Measurements from ENCODE around the gene MEGF9. TPM values are rescaled to one million over a fixed set of nuclear protein-coding genes. Genes with fewer than 3 reads are reported as not detected.

The MEGF9 gene
- total and polyA plus RNA-seq, 2 donors (not counting 3 experiments of a cell fraction or from before 2014, with no cell fraction given): 4.0 to 13.0 TPM

GRCh38 chr9:120680161-120680560 is 34.1 kb downstream of the MEGF9 start:
- intact Hi-C loops (cut with micrococcal nuclease): no loop called here
- Histone ChIP-seq H3K9me3 (replicated peaks; ENCODE audit: control insufficient read depth, insufficient read depth, low read length) (no peaks in the 10 kb centered on the region), H3K9me1 (replicated peaks; ENCODE audit: control insufficient read depth, extremely low read depth, insufficient read depth, low read length) (no peaks in the 10 kb centered on the region), H3K79me2 (ENCODE audit: control insufficient read depth, insufficient read depth, low read length) (no peaks in the 10 kb centered on the region), H3K9ac (replicated peaks; ENCODE audit: extremely low read depth, insufficient read depth, low read length) (no peak overlapping the region), H3K27ac (ENCODE audit: insufficient read depth, low read depth, low read length) (no peak overlapping the region), H3K4me3 (replicated peaks in 1 of 3; ENCODE audit: insufficient read depth in 1 of 3, low read depth in 1 of 3, low read length in 3 of 3) (no peak overlapping the region), H4K20me1 (replicated peaks; ENCODE audit: control insufficient read depth, extremely low read depth, insufficient read depth, low read length) (no peaks in the 10 kb centered on the region), H2AFZ (ENCODE audit: low read depth, low read length) (no peak overlapping the region), H3K36me3 (ENCODE audit: control insufficient read depth in 2 of 2, extremely low read depth in 1 of 2, insufficient read depth in 2 of 2, low read length in 2 of 2) (no peaks in the 10 kb centered on the region), H3K4me2 (ENCODE audit: insufficient read depth, low read length) (no peak overlapping the region), H3K4me1 (ENCODE audit: control insufficient read depth, extremely low read depth, insufficient read depth, low read length) (no peaks in the 10 kb centered on the region), H3K27me3 (ENCODE audit: control insufficient read depth in 2 of 2, insufficient read depth in 2 of 2, low read length in 2 of 2) (no peaks in the 10 kb centered on the region)
- no peak for TF ChIP-seq POLR2A (IDR thresholded peaks at IDR 0.05; ENCODE audit: low read depth, low read length)
- DNase-seq (ENCODE audit: low read depth, low spot score): no peak
- dilution Hi-C loops (cut with MboI; ENCODE audit: extremely low pct_ligation_motif_present, low sequenced_read_pairs): no loop called here
- CTCF ChIA-PET: no interaction called here
- no TSS peak for BruUV-seq (replicated peaks)
- no peak for FAIRE-seq
- POLR2A ChIA-PET: no interaction called here

DNA sequence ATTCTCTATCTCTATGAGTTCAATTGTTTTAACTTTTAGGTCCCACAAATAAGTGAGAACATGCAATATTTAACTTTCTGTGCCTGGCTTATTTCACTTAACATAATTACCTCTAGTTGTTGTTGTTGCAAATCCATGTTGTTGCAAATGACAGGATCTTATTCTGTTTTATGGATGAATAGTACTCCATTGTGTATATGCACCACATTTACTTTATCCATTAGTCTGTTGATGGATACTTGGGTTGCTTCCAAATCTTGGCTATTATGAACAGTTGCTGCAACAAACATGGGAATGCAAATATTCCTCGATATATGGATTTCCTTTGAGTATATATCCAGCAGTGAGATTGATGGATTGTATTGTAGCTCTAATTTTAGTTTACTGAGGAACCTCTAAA is 36.3 kb downstream of the MEGF9 start:
- no peak for FAIRE-seq
- no peak overlapping the region for H2AFZ ChIP-seq (ENCODE audit: low read depth, low read length)
- no peak overlapping the region for H3K27ac ChIP-seq (ENCODE audit: insufficient read depth, low read depth, low read length)
- no peaks in the 10 kb centered on the region for H3K4me1 ChIP-seq (ENCODE audit: control insufficient read depth, extremely low read depth, insufficient read depth, low read length)
- no peaks in the 10 kb centered on the region for H3K36me3 ChIP-seq (ENCODE audit: control insufficient read depth in 2 of 2, extremely low read depth in 1 of 2, insufficient read depth in 2 of 2, low read length in 2 of 2)
- H3K9me3 ChIP-seq (replicated peaks; ENCODE audit: control insufficient read depth, insufficient read depth, low read length): no peaks in the 10 kb centered on the region
- TF ChIP-seq JUN (IDR thresholded peaks at IDR 0.05; ENCODE audit: borderline replicate concordance, insufficient read depth, insufficient read length, low read depth) (no peak), POLR2AphosphoS5 (IDR thresholded peaks at IDR 0.05; ENCODE audit: insufficient read depth, low read depth, low read length) (no peak), FOS (IDR thresholded peaks at IDR 0.05; ENCODE audit: borderline replicate concordance, insufficient read depth, low read length) (no peak), MYC (IDR thresholded peaks at IDR 0.05; ENCODE audit: low read depth, low read length) (no peak), GATA2 (IDR thresholded peaks at IDR 0.05; ENCODE audit: insufficient read depth, insufficient read length, low read depth, low read length) (no peak), MAX (IDR thresholded peaks at IDR 0.05; ENCODE audit: insufficient read depth, insufficient read length) (no peak), POLR2A (IDR thresholded peaks at IDR 0.05; ENCODE audit: low read depth, low read length) (no peak), EZH2 (IDR thresholded peaks at IDR 0.05; ENCODE audit: borderline replicate concordance, low read depth, low read length, severe bottlenecking) (no peak)
- TF ChIP-seq, protein P1, sequence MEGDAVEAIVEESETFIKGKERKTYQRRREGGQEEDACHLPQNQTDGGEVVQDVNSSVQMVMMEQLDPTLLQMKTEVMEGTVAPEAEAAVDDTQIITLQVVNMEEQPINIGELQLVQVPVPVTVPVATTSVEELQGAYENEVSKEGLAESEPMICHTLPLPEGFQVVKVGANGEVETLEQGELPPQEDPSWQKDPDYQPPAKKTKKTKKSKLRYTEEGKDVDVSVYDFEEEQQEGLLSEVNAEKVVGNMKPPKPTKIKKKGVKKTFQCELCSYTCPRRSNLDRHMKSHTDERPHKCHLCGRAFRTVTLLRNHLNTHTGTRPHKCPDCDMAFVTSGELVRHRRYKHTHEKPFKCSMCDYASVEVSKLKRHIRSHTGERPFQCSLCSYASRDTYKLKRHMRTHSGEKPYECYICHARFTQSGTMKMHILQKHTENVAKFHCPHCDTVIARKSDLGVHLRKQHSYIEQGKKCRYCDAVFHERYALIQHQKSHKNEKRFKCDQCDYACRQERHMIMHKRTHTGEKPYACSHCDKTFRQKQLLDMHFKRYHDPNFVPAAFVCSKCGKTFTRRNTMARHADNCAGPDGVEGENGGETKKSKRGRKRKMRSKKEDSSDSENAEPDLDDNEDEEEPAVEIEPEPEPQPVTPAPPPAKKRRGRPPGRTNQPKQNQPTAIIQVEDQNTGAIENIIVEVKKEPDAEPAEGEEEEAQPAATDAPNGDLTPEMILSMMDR (IDR thresholded peaks at IDR 0.05; ENCODE audit: extremely low read depth in 1 of 2, insufficient read depth in 1 of 2, low read depth in 1 of 2, low read length in 2 of 2): no peak
- H3K79me2 ChIP-seq (ENCODE audit: control insufficient read depth, insufficient read depth, low read length): no peaks in the 10 kb centered on the region
- no peak overlapping the region for H3K4me3 ChIP-seq (replicated peaks in 1 of 3; ENCODE audit: insufficient read depth in 1 of 3, low read depth in 1 of 3, low read length in 3 of 3)
- dilution Hi-C loops (cut with MboI; ENCODE audit: extremely low pct_ligation_motif_present, low sequenced_read_pairs) (no loop called here), intact Hi-C loops (cut with micrococcal nuclease) (no loop called here)
- CTCF ChIA-PET: interaction anchor here (1.6 kb wide), 1 partner anchor 17 kb away, joined by 4 read pairs; no protein-coding TSS in a partner anchor
- H3K27me3 ChIP-seq (ENCODE audit: control insufficient read depth in 2 of 2, insufficient read depth in 2 of 2, low read length in 2 of 2): no peaks in the 10 kb centered on the region
- H3K4me2 ChIP-seq (ENCODE audit: insufficient read depth, low read length): no peak overlapping the region
- H3K9ac ChIP-seq (replicated peaks; ENCODE audit: extremely low read depth, insufficient read depth, low read length): no peak overlapping the region
- peak; percentile 23 for DNase-seq (ENCODE audit: low read depth, low spot score)
- no peaks in the 10 kb centered on the region for H3K9me1 ChIP-seq (replicated peaks; ENCODE audit: control insufficient read depth, extremely low read depth, insufficient read depth, low read length)
- no peaks in the 10 kb centered on the region for H4K20me1 ChIP-seq (replicated peaks; ENCODE audit: control insufficient read depth, extremely low read depth, insufficient read depth, low read length)
- BruUV-seq (replicated peaks): no TSS peak
- POLR2A ChIA-PET: no interaction called here
